CD14-positive monocyte (primary cell): ENCODE measurements around the gene BMERB1. TPM values are rescaled to one million over a fixed set of nuclear protein-coding genes. Genes with fewer than 3 reads are reported as not detected.

ENCODE experiments used
- DNase-seq, 3 donors: peaks; one replicate each; pipeline ENCODE4 v3.0.0-alpha.2; 2011 to 2022
- H2AFZ ChIP-seq: 2 replicates; pipeline ENCODE4 v1.6.0; 2012; ENCODE audit warnings: mild to moderate bottlenecking, low read depth, low read length, inconsistent platforms; ENCODE audit not compliant: insufficient read depth, poor library complexity, severe bottlenecking
- H3K27ac ChIP-seq, 2 donors: 1 replicate in 1 of 2; 2 replicates in 1 of 2; pipeline ENCODE4 v1.5.1; 2012 to 2013; ENCODE audit warnings: low read length in 2 of 2, control low read depth in 1 of 2, inconsistent platforms in 1 of 2, low read depth in 1 of 2, mild to moderate bottlenecking in 1 of 2
- H3K27me3 ChIP-seq, 2 donors: one replicate each; pipeline versions ENCODE4 v1.6.0 to v1.6.1; 2011 to 2013; ENCODE audit warnings: low read length in 2 of 2; ENCODE audit not compliant: control insufficient read depth in 2 of 2, insufficient read depth in 2 of 2
- H3K36me3 ChIP-seq, 2 donors: replicated peaks in 1 of 2; 1 replicate in 1 of 2; 2 replicates in 1 of 2; pipeline versions ENCODE4 v1.5.1 to v1.6.1; 2012 to 2013; ENCODE audit warnings: low read length in 2 of 2, control low read depth in 1 of 2, inconsistent platforms in 1 of 2, mild to moderate bottlenecking in 1 of 2; ENCODE audit not compliant: insufficient read depth in 2 of 2, control insufficient read depth in 1 of 2
- H3K4me1 ChIP-seq, 2 donors: 1 replicate in 1 of 2; 2 replicates in 1 of 2; pipeline versions ENCODE4 v1.5.1 to v1.6.1; 2012 to 2013; ENCODE audit warnings: low read length in 2 of 2, control low read depth in 1 of 2, inconsistent platforms in 1 of 2, mild to moderate bottlenecking in 1 of 2, moderate library complexity in 1 of 2; ENCODE audit not compliant: insufficient read depth in 2 of 2, control insufficient read depth in 1 of 2
- H3K4me2 ChIP-seq: replicated peaks from 2 replicates; pipeline ENCODE3; 2012; ENCODE audit warnings: low read length, moderate library complexity, mild to moderate bottlenecking; ENCODE audit not compliant: poor library complexity, severe bottlenecking; ENCODE audit errors: extremely low read depth
- H3K4me3 ChIP-seq, 3 experiments: fragments of 200-600 bp in 1 of 3; sonication (generic) in 1 of 3; replicated peaks in 1 of 3; 1 replicate in 2 of 3; 2 replicates in 1 of 3; pipeline ENCODE4 v1.5.1; 2011 to 2013; ENCODE audit warnings: low read length in 3 of 3, mild to moderate bottlenecking in 3 of 3, control low read depth in 2 of 3, low read depth in 2 of 3, inconsistent platforms in 1 of 3, moderate library complexity in 1 of 3
- H3K79me2 ChIP-seq: 2 replicates; pipeline ENCODE4 v1.6.0; 2012; ENCODE audit warnings: mild to moderate bottlenecking, control low read depth, inconsistent platforms, low read length, moderate library complexity; ENCODE audit not compliant: insufficient read depth
- H3K9ac ChIP-seq: 2 replicates; pipeline ENCODE4 v1.6.0; 2017; ENCODE audit warnings: low read length, mild to moderate bottlenecking; ENCODE audit not compliant: insufficient read depth, poor library complexity, severe bottlenecking
- H3K9me3 ChIP-seq, 2 donors: replicated peaks in 1 of 2; 1 replicate in 1 of 2; 2 replicates in 1 of 2; pipeline versions ENCODE4 v1.5.1 to v1.6.1; 2012 to 2013; ENCODE audit warnings: low read length in 2 of 2, control low read depth in 1 of 2; ENCODE audit not compliant: control insufficient read depth in 1 of 2, insufficient read depth in 1 of 2
- H4K20me1 ChIP-seq: 2 replicates; pipeline ENCODE4 v1.6.0; 2012; ENCODE audit warnings: mild to moderate bottlenecking, low read length, control low read depth, moderate library complexity; ENCODE audit not compliant: insufficient read depth
- H3K27ac Mint-ChIP-seq, 7 donors: one replicate each; pipeline ENCODE4 v1.8.0; 2020; ENCODE audit warnings: mild to moderate bottlenecking in 7 of 7, mixed read lengths in 7 of 7, moderate library complexity in 6 of 7, inconsistent platforms in 2 of 7
- H3K27me3 Mint-ChIP-seq, 3 donors: one replicate each; pipeline ENCODE4 v1.8.0; 2021 to 2022; ENCODE audit warnings: low read depth in 3 of 3, mild to moderate bottlenecking in 3 of 3, mixed read lengths in 3 of 3, moderate library complexity in 3 of 3, inconsistent platforms in 1 of 3
- H3K36me3 Mint-ChIP-seq, 2 donors: one replicate each; pipeline ENCODE4 v1.8.0; 2020; ENCODE audit warnings: mixed read lengths in 2 of 2, inconsistent platforms in 1 of 2, mild to moderate bottlenecking in 1 of 2
- H3K4me1 Mint-ChIP-seq: one replicate; pipeline ENCODE4 v1.8.0; 2020; ENCODE audit warnings: mild to moderate bottlenecking, mixed read lengths
- H3K4me3 Mint-ChIP-seq, 2 donors: one replicate each; pipeline ENCODE4 v1.8.0; 2020; ENCODE audit warnings: mild to moderate bottlenecking in 2 of 2, mixed read lengths in 2 of 2, moderate library complexity in 1 of 2
- H3K9me3 Mint-ChIP-seq, 7 donors: one replicate each; pipeline ENCODE4 v1.8.0; 2020 to 2022; ENCODE audit warnings: mixed read lengths in 7 of 7, mild to moderate bottlenecking in 6 of 7, moderate library complexity in 6 of 7, inconsistent platforms in 2 of 7
- WGBS: methylation state at CpG from one replicate; pipeline ENCODE4 v1.1.5; 2013; ENCODE audit warnings: missing lambda C conversion rate; ENCODE audit not compliant: insufficient coverage; 5-methylcytosine and 5-hydroxymethylcytosine counted together
- intact Hi-C, 2 donors: fragments of 100-400 bp; cut with micrococcal nuclease; formaldehyde crosslinking; loops; one replicate each; pipeline versions ENCODE4 v1.15.0 to v1.15.1; 2023
- polyA plus RNA-seq, 3 donors: library from polyadenylated mRNA; depleted of rRNA in 1 of 3; unstranded in 2 of 3; stranded (reverse) in 1 of 3; fragments of 300-500 nt in 2 of 3; fragments of >200 nt in 1 of 3; fragmentation: Illumina TruSeq in 2 of 3; gene quantifications; 1 replicate in 2 of 3; 2 replicates in 1 of 3; pipeline ENCODE4 v1.2.3, GENCODE V29; 2012 to 2021
- TF ChIP-seq, protein P1 (sequence below): fragments of 200-600 bp; IDR thresholded peaks from one replicate; pipeline ENCODE4 v1.8.0; 2022; ENCODE audit warnings: antibody characterized with exemption, mild to moderate bottlenecking

The BMERB1 gene
- polyA plus RNA-seq, 3 donors = 0.11 to 0.28 (median 0.11) TPM

DNA sequence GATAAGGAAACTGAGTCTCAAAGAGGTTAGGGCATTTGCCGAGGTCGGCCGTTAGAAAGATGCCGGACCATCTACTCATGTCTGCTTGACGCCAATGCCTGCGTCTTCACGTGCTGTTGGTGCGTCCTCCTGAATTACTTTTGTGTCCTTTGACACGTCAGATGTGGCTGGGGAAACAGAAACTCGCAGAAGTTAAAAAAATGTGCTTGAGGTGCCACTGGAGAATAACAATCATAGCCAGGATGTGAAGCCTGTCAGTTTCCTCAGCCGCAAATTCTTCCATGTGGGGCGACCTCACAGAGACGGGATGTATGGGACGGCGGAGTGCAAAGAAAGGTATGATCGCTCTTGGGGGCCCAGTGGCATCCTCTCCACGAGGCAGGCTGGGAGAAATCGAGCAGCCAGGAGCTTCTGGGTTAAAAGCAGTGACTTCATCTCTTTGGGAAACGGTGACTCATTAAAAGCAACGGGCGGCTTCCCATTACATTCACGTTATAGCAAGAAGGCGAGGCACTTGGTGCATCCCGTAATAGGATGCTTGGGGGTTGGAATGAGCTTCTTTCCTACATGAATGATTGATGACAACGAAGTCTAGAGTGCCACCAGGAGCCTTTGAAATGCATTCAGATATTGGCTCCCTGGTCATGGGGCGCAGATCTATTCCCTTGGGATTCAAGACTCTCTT lies 67.8 kb downstream of the BMERB1 start:
- TF ChIP-seq, protein P1, sequence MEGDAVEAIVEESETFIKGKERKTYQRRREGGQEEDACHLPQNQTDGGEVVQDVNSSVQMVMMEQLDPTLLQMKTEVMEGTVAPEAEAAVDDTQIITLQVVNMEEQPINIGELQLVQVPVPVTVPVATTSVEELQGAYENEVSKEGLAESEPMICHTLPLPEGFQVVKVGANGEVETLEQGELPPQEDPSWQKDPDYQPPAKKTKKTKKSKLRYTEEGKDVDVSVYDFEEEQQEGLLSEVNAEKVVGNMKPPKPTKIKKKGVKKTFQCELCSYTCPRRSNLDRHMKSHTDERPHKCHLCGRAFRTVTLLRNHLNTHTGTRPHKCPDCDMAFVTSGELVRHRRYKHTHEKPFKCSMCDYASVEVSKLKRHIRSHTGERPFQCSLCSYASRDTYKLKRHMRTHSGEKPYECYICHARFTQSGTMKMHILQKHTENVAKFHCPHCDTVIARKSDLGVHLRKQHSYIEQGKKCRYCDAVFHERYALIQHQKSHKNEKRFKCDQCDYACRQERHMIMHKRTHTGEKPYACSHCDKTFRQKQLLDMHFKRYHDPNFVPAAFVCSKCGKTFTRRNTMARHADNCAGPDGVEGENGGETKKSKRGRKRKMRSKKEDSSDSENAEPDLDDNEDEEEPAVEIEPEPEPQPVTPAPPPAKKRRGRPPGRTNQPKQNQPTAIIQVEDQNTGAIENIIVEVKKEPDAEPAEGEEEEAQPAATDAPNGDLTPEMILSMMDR = no peak
- Mint-ChIP-seq H3K27me3 (peaks cover 8 to 18% (median 11%) of the 10 kb centered on the region in 3 donors), H3K27ac (peak overlapping the region in 1 of 7 donors; percentile 18), H3K4me1 (peaks cover 9% of the 10 kb centered on the region), H3K4me3 (no peak overlapping the region), H3K9me3 (no peaks in the 10 kb centered on the region), H3K36me3 (no peaks in the 10 kb centered on the region)
- Histone ChIP-seq H3K4me1 (peaks cover 7 to 8% of the 10 kb centered on the region in 2 donors), H3K27me3 (no peaks in the 10 kb centered on the region), H3K9ac (no peak overlapping the region), H4K20me1 (no peaks in the 10 kb centered on the region), H3K79me2 (no peaks in the 10 kb centered on the region), H3K4me3 (no peak overlapping the region), H3K9me3 (no peaks in the 10 kb centered on the region), H3K4me2 (no peak overlapping the region), H3K27ac (no peak overlapping the region), H2AFZ (no peak overlapping the region), H3K36me3 (no peaks in the 10 kb centered on the region)
- WGBS = 90% methylated on average over 21 of the region's 26 CpGs
- DNase-seq = no peak
- intact Hi-C loops = no loop called here

DNA sequence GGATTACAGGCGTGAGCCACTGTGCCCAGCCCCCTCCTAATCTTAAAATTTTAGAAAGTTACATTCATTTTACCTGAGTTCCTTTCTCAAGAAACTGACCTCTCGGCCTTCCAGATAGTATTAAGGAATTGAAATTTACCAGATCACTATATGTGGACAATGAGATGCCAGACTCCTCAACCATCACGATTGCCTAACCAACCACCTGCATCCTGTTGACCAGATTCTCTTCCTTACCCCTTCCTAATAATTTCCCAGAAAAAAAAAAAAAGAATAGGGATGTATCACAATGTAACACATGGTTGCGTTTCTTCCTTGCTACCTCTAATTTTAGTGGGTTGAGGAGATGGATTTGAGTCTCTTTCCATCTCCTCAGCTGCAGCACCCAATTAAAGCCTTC lies 72.1 kb downstream of the BMERB1 start:
- Mint-ChIP-seq H3K27ac (no peak overlapping the region), H3K9me3 (no peaks in the 10 kb centered on the region), H3K4me1 (peaks cover 14% of the 10 kb centered on the region), H3K27me3 (peaks cover 6 to 18% (median 13%) of the 10 kb centered on the region in 3 donors), H3K36me3 (no peaks in the 10 kb centered on the region), H3K4me3 (peak overlapping the region in 1 of 2 donors; percentile 16)
- no peaks in the 10 kb centered on the region for H3K79me2 ChIP-seq
- H3K27ac ChIP-seq = no peak overlapping the region
- H3K9me3 ChIP-seq = no peaks in the 10 kb centered on the region
- no peak overlapping the region for H3K9ac ChIP-seq
- DNase-seq = no peak
- intact Hi-C loops = no loop called here
- H3K4me3 ChIP-seq = peak overlapping the region in 1 of 3 experiments; percentile 59
- no CpG with 5 or more reads among the region's 4 CpGs for WGBS
- peak overlapping the region; percentile 74 for H2AFZ ChIP-seq
- peaks cover 12% of the 10 kb centered on the region in 2 donors for H3K4me1 ChIP-seq
- peak overlapping the region; percentile 50 for H3K4me2 ChIP-seq
- TF ChIP-seq, protein P1 = no peak
- H3K27me3 ChIP-seq = no peaks in the 10 kb centered on the region
- H3K36me3 ChIP-seq = no peaks in the 10 kb centered on the region
- H4K20me1 ChIP-seq = no peaks in the 10 kb centered on the region
